Ovary (tissue), 9 donors: ENCODE data around the gene DGAT2. TPM values are rescaled to one million over a fixed set of nuclear protein-coding genes. Genes with fewer than 3 reads are reported as not detected.
A peak's percentile ranks its signal among the peaks of the same experiment; 100 is the strongest.

Experiments used
- DNase-seq, 5 donors: peaks; one replicate each; pipeline ENCODE4 v3.0.0-alpha.2; 2019 to 2020
- H3K27ac ChIP-seq, 2 donors: fragments of 200-600 bp; one replicate each; pipeline versions ENCODE4 v1.5.1 to v1.8.0; 2019 to 2022
- H3K27me3 ChIP-seq: fragments of 200-600 bp; one replicate; pipeline ENCODE4 v1.8.0; 2022
- H3K36me3 ChIP-seq: fragments of 200-600 bp; sonication (generic); one replicate; pipeline ENCODE4 v1.5.1; 2019
- H3K4me1 ChIP-seq: one replicate; pipeline ENCODE4 v1.8.1; 2013; ENCODE audit warnings: mild to moderate bottlenecking, moderate library complexity; ENCODE audit not compliant: insufficient read depth
- H3K4me3 ChIP-seq: fragments of 200-600 bp; sonication (generic); one replicate; pipeline ENCODE4 v1.5.1; 2017
- H3K9me3 ChIP-seq, 2 donors: fragments of 200-600 bp in 1 of 2; sonication (generic) in 1 of 2; one replicate each; pipeline versions ENCODE4 v1.5.1 to v1.8.1; 2013 to 2019; ENCODE audit warnings: mild to moderate bottlenecking in 1 of 2, moderate library complexity in 1 of 2
- EP300 ChIP-seq: sonication (generic); formaldehyde crosslinking; IDR thresholded peaks from one replicate; pipeline ENCODE4 v1.6.1; 2017; ENCODE audit warnings: antibody characterized with exemption
- POLR2A ChIP-seq: fragments of 450-650 bp; IDR thresholded peaks from one replicate; pipeline ENCODE4 v1.6.1; 2017; ENCODE audit warnings: antibody characterized with exemption, mild to moderate bottlenecking, moderate library complexity
- WGBS, 3 donors: extraction: QIAGEN DNeasy Blood & Tissue Kit in 1 of 3; methylation state at CpG; one replicate each; pipeline versions ENCODE4 v1.1.5 to v1.1.7; 2013 to 2017; 5-methylcytosine and 5-hydroxymethylcytosine counted together
- intact Hi-C, 4 donors: fragments of 100-400 bp; cut with DNase I; formaldehyde crosslinking; loops; one replicate each; pipeline versions ENCODE4 v1.11.0 to v1.15.1; 2022 to 2023
- polyA plus RNA-seq, 2 donors: library from polyadenylated mRNA; stranded (reverse); fragments of 200-250 nt in 1 of 2; fragments of 350-450 nt in 1 of 2; fragmentation: Illumina TruSeq in 1 of 2; extraction: RNeasy Lipid Tissue Mini Kit (QIAGEN cat#74804) in 1 of 2; gene quantifications; one replicate each; pipeline ENCODE4 v1.2.3, GENCODE V29; 2013 to 2014
- total RNA-seq, 7 donors: library from RNA; depleted of rRNA in 2 of 7; stranded (reverse); fragments of >200 nt in 2 of 7; fragmentation: NEBNext Ultra II Directional in 3 of 7; extraction: Animal tissue kit (Norgen Biotek cat#: 25700) in 3 of 7; gene quantifications; one replicate each; pipeline versions ENCODE4 v1.1.0 to v1.2.4, GENCODE V29; 2016 to 2023
- TF ChIP-seq, protein P1 (sequence below), 3 donors: fragments of 450-650 bp in 2 of 3; fragments of 200-600 bp in 1 of 3; IDR thresholded peaks; one replicate each; pipeline versions ENCODE4 v1.5.1 to v1.8.0; 2016 to 2022; ENCODE audit warnings: antibody characterized with exemption in 3 of 3, mild to moderate bottlenecking in 1 of 3
- donor health status: DM: no; HTN: no; CAD: no; lungs with moderate emphysema.
- donor health status: DM: no; HTN: no; CAD: no.
- donor health status: Bipolar disorder and iron deficiency.
- donor health status: DM: yes; HTN: yes; CAD: no.
- donor health status: DM: no; HTN: no; CAD: no.
- donor health status: DM: yes; HTN: yes; CAD: no.

Gene DGAT2
- total and polyA plus RNA-seq, 9 donors = 0.69 to 21.1 (median 1.6) TPM

DNA sequence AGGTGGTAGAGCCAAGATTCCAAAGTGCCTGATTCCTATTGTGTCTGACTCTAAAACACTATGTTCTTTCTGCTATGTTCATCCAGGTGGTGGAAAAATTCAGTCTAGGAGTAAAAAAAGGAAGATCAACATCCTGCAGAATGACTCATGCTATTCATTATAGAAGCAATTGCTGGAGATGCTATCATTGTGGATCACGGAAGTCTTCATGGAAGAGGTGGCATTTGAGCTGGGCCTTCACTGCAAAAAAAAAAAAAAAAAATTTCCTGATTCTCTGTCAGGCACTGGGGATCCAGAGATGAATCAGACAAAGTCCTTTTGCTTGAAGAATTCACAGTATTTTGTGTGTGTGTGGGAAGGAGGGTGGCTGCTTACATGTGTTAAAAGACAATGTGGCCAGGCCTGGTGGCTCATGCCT lies 45.1 kb downstream of the DGAT2 start:
- no peaks in the 10 kb centered on the region for H3K27me3 ChIP-seq
- no peaks in the 10 kb centered on the region for H3K9me3 ChIP-seq
- intact Hi-C loops = loop anchor here in 1 of 4 donors (10.0 kb wide), 1 partner anchor 269 kb away; no protein-coding TSS in a partner anchor
- no peak for DNase-seq
- TF ChIP-seq, protein P1, sequence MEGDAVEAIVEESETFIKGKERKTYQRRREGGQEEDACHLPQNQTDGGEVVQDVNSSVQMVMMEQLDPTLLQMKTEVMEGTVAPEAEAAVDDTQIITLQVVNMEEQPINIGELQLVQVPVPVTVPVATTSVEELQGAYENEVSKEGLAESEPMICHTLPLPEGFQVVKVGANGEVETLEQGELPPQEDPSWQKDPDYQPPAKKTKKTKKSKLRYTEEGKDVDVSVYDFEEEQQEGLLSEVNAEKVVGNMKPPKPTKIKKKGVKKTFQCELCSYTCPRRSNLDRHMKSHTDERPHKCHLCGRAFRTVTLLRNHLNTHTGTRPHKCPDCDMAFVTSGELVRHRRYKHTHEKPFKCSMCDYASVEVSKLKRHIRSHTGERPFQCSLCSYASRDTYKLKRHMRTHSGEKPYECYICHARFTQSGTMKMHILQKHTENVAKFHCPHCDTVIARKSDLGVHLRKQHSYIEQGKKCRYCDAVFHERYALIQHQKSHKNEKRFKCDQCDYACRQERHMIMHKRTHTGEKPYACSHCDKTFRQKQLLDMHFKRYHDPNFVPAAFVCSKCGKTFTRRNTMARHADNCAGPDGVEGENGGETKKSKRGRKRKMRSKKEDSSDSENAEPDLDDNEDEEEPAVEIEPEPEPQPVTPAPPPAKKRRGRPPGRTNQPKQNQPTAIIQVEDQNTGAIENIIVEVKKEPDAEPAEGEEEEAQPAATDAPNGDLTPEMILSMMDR (IDR thresholded peaks at IDR 0.05) = no peak
- TF ChIP-seq POLR2A = no peak
- TF ChIP-seq EP300 = no peak
- no peak overlapping the region for H3K27ac ChIP-seq
- H3K4me3 ChIP-seq = no peak overlapping the region
- 74 to 88% (median 85%) methylated on average over 1 of the region's 1 CpG for WGBS, 3 donors
- H3K4me1 ChIP-seq = peaks cover 16% of the 10 kb centered on the region
- no peaks in the 10 kb centered on the region for H3K36me3 ChIP-seq

DNA sequence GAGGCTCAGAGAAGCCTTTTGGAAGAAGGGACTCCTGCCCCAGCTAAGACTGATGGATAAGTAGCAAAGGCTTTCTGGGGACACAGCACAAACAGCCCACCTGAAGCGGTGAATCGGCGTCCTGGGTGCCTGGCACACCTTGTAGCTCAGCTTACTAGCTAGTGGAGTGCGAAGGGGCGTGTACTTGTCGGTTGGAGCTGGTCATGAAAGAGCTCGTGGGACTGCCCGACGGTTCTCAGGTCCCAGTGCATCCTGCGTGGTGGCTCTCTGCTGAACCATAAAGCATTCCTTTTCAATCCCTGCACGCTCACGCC lies 45.7 kb downstream of the DGAT2 start:
- Histone ChIP-seq H3K4me3 (peak overlapping the region; percentile 66), H3K36me3 (no peaks in the 10 kb centered on the region), H3K9me3 (no peaks in the 10 kb centered on the region), H3K4me1 (peaks cover 16% of the 10 kb centered on the region), H3K27ac (peak overlapping the region in 1 of 2 donors; percentile 77), H3K27me3 (no peaks in the 10 kb centered on the region)
- intact Hi-C loops = loop anchor here in 1 of 4 donors (10.0 kb wide), 1 partner anchor 270 kb away; no protein-coding TSS in a partner anchor
- WGBS, 3 donors = 0 to 2% (median 0%) methylated on average over 12 of the region's 12 CpGs
- no peak for DNase-seq
- TF ChIP-seq, protein P1 (IDR thresholded peaks at IDR 0.05) = no peak
- TF ChIP-seq POLR2A = no peak
- no peak for TF ChIP-seq EP300

DNA sequence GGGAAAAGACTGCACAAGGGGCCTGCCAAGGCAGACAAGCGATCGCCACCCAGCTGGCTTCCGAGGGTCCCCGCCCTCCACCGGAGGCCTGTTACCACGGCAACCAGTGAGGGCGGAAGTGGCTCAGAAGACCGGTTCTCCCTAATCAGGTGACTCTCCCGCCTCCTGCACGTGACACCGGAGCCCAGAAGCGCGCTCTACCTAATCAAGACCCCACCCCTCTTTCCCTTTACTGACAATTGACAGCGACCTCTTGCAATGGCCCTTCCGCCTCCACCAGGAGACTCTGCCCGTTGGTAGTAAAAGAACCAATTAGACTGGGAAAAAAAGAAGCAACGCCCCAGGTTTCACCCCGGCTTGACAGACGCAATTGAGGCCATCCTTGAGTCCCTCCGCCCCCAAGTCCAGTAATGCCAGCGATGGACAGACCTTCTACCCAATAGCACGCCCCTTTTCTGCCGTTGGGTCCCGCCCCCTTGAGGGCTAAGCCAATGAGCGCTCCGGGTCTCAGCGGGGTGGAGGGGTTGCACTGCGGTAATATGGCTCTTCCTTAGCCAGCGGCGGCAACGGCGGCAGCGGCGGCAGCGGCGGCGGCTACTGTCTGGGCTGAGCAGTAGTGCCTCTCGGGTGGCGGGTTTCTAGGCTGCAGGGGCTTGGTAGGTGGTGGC lies 46.2 kb downstream of the DGAT2 start, which contains the start of gene UVRAG:
Gene UVRAG, plus strand, starts transcription at position 534 of the 668 bp plus-strand sequence. CDS start 198 bp downstream, outside the sequence.
- DNase-seq = peak; percentile 98 to 99 (median 99)
- no peaks in the 10 kb centered on the region for H3K36me3 ChIP-seq
- 0 to 1% (median 1%) methylated on average over 23 to 39 of the region's 39 CpGs for WGBS, 3 donors
- H3K9me3 ChIP-seq = no peaks in the 10 kb centered on the region
- H3K27me3 ChIP-seq = no peaks in the 10 kb centered on the region
- peaks cover 16% of the 10 kb centered on the region for H3K4me1 ChIP-seq
- intact Hi-C loops = loop anchor here in 1 of 4 donors (10.0 kb wide), 1 partner anchor 270 kb away; no protein-coding TSS in a partner anchor
- H3K27ac ChIP-seq = peak within 1 kb of the TSS; percentile 67 to 77
- TF ChIP-seq, protein P1 (IDR thresholded peaks at IDR 0.05) = peak in 2 of 3 donors; percentile 13 to 33
- peak; percentile 25 for TF ChIP-seq EP300
- peak; percentile 71 for TF ChIP-seq POLR2A
- H3K4me3 ChIP-seq = peak within 1 kb of the TSS; percentile 66

GRCh38 chr11:75815345-75816168 lies 47.0 kb downstream of the DGAT2 start:
- peak in 1 of 5 donors; percentile 56 for DNase-seq
- WGBS, 3 donors = 0% methylated on average over 25 to 60 of the region's 60 CpGs
- intact Hi-C loops = loop anchor here in 1 of 4 donors (10.0 kb wide), 1 partner anchor 271 kb away; no protein-coding TSS in a partner anchor
- Histone ChIP-seq H3K4me3 (peak overlapping the region; percentile 66), H3K27ac (peak overlapping the region; percentile 67 to 77), H3K27me3 (no peaks in the 10 kb centered on the region), H3K9me3 (no peaks in the 10 kb centered on the region), H3K36me3 (no peaks in the 10 kb centered on the region), H3K4me1 (peaks cover 16% of the 10 kb centered on the region)
- TF ChIP-seq POLR2A (no peak), EP300 (no peak)
- TF ChIP-seq, protein P1 (IDR thresholded peaks at IDR 0.05) = no peak
